Activated B cell treated with CpG ODN at 0.5 μM for 24 hours (primary cell): ENCODE results near the gene FAM83G. TPM values are rescaled to one million over a fixed set of nuclear protein-coding genes. Genes with fewer than 3 reads are reported as not detected.

Experiments
- ATAC-seq: fragments of 200-7000 bp; cut with Tn5 transposase; one replicate; pipeline ENCODE4 v1.10.0; 2021; ENCODE audit warnings: low read depth, mild to moderate bottlenecking, moderate library complexity
- CTCF ChIA-PET: fragments of 350-600 bp; sonication (Branson Sonifier 250); formaldehyde crosslinking; loops from one replicate; lab custom pipeline; 2021; ENCODE audit warnings: antibody characterized with exemption; lab: Charles Lee
- POLR2A ChIA-PET: fragments of 350-600 bp; sonication (Branson Sonifier 250); formaldehyde crosslinking; loops from one replicate; lab custom pipeline; 2021; ENCODE audit warnings: antibody characterized with exemption; lab: Charles Lee
- DNase-seq: peaks from one replicate; pipeline ENCODE4 v3.0.0; 2022
- H3K27ac Mint-ChIP-seq: one replicate; pipeline ENCODE4 v1.8.0; 2020; ENCODE audit warnings: mixed read lengths
- H3K27me3 Mint-ChIP-seq: one replicate; pipeline ENCODE4 v1.8.0; 2021; ENCODE audit warnings: mixed read lengths
- H3K36me3 Mint-ChIP-seq: one replicate; pipeline ENCODE4 v1.8.0; 2021; ENCODE audit warnings: low read depth, mixed read lengths
- H3K4me1 Mint-ChIP-seq: one replicate; pipeline ENCODE4 v1.8.0; 2021; ENCODE audit warnings: mixed read lengths
- H3K4me3 Mint-ChIP-seq: one replicate; pipeline ENCODE4 v1.8.0; 2020; ENCODE audit warnings: mild to moderate bottlenecking, mixed read lengths
- H3K9me3 Mint-ChIP-seq: one replicate; pipeline ENCODE4 v1.8.0; 2020; ENCODE audit warnings: mixed read lengths
- intact Hi-C: fragments of 100-400 bp; cut with micrococcal nuclease; formaldehyde crosslinking; loops from one replicate; pipeline ENCODE4 v1.15.1; 2024
- total RNA-seq: library from RNA; stranded (reverse); gene quantifications from 2 replicates; pipeline ENCODE4 v1.2.3, GENCODE V29; 2022
- TF ChIP-seq, protein P1 (sequence below): fragments of 200-600 bp; IDR thresholded peaks from one replicate; pipeline ENCODE4 v1.8.0; 2022; ENCODE audit warnings: antibody characterized with exemption, mild to moderate bottlenecking

Gene FAM83G
- total RNA-seq, 1 donor from 2014 or later = 13.9 TPM

DNA sequence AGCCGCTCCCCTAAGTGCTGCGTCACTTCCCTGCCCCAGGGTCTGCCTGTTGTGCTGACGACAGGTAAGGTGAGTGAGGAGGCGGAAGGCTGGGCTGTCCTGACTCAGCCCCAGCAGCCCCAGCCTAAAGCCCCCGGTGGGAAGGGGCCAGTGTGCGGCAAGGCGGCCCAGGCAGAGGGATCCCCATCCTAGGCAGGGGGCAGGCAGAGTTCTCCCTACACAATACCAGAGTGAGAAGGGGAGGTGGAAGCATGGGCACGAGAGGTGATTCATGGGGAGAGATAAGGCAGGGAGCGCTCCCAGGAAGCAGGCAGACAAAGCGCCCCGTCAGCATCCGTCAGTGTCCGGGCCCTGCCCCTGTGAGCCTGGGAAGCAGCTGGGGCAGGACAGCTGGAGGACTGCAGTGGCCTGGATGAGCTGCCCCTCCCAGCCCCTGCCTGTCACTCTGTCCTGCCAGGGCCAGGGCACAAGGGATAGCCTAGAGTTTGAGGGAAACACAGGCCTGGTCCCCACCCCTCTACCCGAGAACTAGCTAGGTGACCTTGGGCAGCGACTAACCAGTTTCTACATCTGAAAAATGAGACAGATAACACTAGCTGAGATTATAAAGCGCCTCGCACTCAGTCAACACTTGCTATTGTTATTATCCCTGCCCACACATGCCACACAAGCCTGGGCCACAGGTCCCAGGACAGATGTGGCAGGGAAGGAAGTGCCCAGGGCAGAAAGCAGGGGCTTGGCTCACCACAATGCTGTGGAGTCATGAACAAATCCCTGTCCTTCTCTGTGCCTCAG lies 3.8 kb downstream of the FAM83G start:
- Mint-ChIP-seq H3K27me3 (no peaks in the 10 kb centered on the region), H3K9me3 (no peaks in the 10 kb centered on the region), H3K27ac (no peak overlapping the region), H3K36me3 (peaks cover 26% of the 10 kb centered on the region), H3K4me1 (peaks cover 30% of the 10 kb centered on the region), H3K4me3 (no peak overlapping the region)
- TF ChIP-seq, protein P1, sequence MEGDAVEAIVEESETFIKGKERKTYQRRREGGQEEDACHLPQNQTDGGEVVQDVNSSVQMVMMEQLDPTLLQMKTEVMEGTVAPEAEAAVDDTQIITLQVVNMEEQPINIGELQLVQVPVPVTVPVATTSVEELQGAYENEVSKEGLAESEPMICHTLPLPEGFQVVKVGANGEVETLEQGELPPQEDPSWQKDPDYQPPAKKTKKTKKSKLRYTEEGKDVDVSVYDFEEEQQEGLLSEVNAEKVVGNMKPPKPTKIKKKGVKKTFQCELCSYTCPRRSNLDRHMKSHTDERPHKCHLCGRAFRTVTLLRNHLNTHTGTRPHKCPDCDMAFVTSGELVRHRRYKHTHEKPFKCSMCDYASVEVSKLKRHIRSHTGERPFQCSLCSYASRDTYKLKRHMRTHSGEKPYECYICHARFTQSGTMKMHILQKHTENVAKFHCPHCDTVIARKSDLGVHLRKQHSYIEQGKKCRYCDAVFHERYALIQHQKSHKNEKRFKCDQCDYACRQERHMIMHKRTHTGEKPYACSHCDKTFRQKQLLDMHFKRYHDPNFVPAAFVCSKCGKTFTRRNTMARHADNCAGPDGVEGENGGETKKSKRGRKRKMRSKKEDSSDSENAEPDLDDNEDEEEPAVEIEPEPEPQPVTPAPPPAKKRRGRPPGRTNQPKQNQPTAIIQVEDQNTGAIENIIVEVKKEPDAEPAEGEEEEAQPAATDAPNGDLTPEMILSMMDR = no peak
- DNase-seq (no peak), ATAC-seq (no peak)
- ChIA-PET CTCF (interaction anchor here (1.5 kb wide), 1 partner anchor 40 kb away, joined by 3 read pairs; no protein-coding TSS in a partner anchor), POLR2A (no interaction called here)
- intact Hi-C loops = no loop called here

DNA sequence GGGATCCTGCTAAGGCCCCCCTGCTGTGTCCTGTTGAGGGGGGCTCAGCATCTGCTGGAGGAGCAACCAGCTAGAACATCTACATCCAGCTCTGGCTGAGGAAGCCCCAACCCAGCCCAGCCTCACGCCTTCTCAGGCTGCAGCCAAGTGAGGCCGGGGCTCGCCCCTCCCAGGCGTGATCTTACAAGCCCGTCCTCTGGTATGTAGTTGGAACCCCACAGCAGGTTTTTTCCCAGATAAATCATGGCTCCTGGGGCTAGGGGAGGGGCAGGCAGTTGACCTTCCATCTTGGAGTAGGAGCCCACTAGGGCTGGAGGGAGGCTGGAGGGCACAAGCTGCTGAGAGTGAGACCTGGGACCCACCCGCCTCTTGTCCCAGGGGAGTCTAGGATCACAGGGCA lies 4.7 kb downstream of the FAM83G start:
- ChIA-PET POLR2A (no interaction called here), CTCF (no interaction called here)
- TF ChIP-seq, protein P1 = no peak
- Mint-ChIP-seq H3K36me3 (peaks cover 31% of the 10 kb centered on the region), H3K4me1 (peaks cover 26% of the 10 kb centered on the region), H3K27me3 (no peaks in the 10 kb centered on the region), H3K27ac (no peak overlapping the region), H3K4me3 (no peak overlapping the region), H3K9me3 (peaks cover 4% of the 10 kb centered on the region)
- ATAC-seq (no peak), DNase-seq (no peak)
- intact Hi-C loops = no loop called here

DNA sequence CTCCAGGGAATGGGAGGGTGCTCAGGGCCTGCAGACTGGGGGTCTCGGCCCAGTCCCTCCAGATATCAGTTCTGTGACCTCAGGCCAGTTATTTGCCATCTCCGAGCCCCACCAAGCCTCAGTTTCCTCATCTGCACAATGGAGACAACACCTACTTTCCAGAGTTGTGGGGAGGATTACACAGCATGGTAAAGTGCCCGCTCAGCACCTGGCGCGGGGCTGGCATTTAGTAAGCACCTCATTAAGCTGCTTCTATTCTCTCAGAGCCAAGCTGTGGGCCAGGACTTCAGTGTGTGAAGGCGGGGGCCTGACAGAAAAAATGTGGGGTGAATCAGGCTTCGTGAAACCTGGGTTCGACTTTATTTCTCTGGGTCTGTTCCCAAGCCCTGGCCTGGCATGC lies 5.2 kb downstream of the FAM83G start:
- H3K27me3 Mint-ChIP-seq = no peaks in the 10 kb centered on the region
- peaks cover 26% of the 10 kb centered on the region for H3K4me1 Mint-ChIP-seq
- H3K9me3 Mint-ChIP-seq = peaks cover 4% of the 10 kb centered on the region
- peaks cover 33% of the 10 kb centered on the region for H3K36me3 Mint-ChIP-seq
- POLR2A ChIA-PET = no interaction called here
- TF ChIP-seq, protein P1 = no peak
- DNase-seq (no peak), ATAC-seq (no peak)
- no peak overlapping the region for H3K27ac Mint-ChIP-seq
- H3K4me3 Mint-ChIP-seq = no peak overlapping the region
- CTCF ChIA-PET = no interaction called here
- intact Hi-C loops = no loop called here

DNA sequence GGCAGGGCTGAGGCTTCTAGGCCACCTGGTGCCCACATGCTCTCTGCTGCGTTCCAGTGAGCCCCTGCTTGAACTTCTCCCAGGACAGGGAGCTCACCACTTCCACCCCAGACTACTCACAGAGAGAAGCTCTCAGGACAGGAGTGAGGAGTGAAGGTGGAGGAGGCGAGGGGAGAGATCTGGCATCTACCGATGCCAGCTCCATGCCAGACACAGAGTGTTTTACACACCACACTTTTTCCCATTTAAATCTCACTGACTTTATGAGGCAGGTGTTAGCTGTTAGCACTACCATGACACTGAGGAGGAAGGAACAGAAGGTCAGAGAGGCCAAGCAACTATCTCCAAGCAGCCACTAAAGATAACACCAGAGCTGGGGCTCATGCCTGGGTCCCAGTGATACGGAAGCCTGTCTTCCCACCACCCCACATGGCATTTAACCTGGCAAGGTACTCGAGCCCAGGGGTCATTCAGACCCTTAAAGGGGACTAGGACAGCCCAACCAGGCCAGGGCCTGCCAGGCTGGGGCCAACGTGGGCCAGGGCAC lies 6.8 kb downstream of the FAM83G start:
- peaks cover 34% of the 10 kb centered on the region for H3K4me1 Mint-ChIP-seq
- ChIA-PET CTCF (no interaction called here), POLR2A (no interaction called here)
- DNase-seq (no peak), ATAC-seq (no peak)
- no peak overlapping the region for H3K27ac Mint-ChIP-seq
- H3K9me3 Mint-ChIP-seq = peaks cover 4% of the 10 kb centered on the region
- intact Hi-C loops = no loop called here
- TF ChIP-seq, protein P1 = no peak
- H3K27me3 Mint-ChIP-seq = no peaks in the 10 kb centered on the region
- H3K4me3 Mint-ChIP-seq = no peak overlapping the region
- H3K36me3 Mint-ChIP-seq = peaks cover 36% of the 10 kb centered on the region

DNA sequence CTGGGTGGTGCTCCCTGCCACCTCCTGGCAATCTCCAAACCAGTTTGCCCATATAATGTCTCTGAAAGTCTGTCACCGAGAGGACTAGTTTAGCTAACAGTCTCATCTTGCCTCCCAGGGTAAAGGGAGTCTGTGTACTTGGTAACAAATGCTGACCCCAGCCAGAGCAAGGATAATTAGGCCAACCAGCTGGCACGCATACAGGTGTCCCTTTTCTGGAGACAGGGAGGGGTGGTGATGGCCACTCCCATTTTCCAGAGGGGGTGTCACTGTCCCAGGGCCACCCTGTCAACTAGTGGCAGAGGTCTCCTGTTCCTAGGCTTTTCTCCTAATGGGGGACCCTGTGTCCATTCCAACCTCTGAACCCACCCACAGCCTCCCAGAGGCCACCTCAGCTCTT lies 8.1 kb downstream of the FAM83G start:
- Mint-ChIP-seq H3K4me1 (peaks cover 29% of the 10 kb centered on the region), H3K36me3 (peaks cover 30% of the 10 kb centered on the region), H3K9me3 (peaks cover 4% of the 10 kb centered on the region), H3K27ac (no peak overlapping the region), H3K27me3 (no peaks in the 10 kb centered on the region), H3K4me3 (no peak overlapping the region)
- ChIA-PET POLR2A (no interaction called here), CTCF (interaction anchor here (1.1 kb wide), 1 partner anchor 36 kb away, joined by 4 read pairs; no protein-coding TSS in a partner anchor)
- TF ChIP-seq, protein P1 = no peak
- DNase-seq (no peak), ATAC-seq (no peak)
- intact Hi-C loops = no loop called here
